IMR-90 (cell line): ENCODE results near the gene SPINT4. TPM values are rescaled to one million over a fixed set of nuclear protein-coding genes. Genes with fewer than 3 reads are reported as not detected.

ENCODE experiments used
- ATAC-seq: fragments of 200-7000 bp; cut with Tn5 transposase; 2 replicates; pipeline ENCODE4 v1.9.1; 2020; ENCODE audit warnings: low read depth, mild to moderate bottlenecking, moderate library complexity
- BruUV-seq: library from RNA; stranded (reverse); fragments of 400-500 nt; replicated peaks from 2 replicates; lab custom pipeline; 2021; lab: Mats Ljungman, UMichigan
- CTCF ChIA-PET: fragments of 300-600 bp; formaldehyde crosslinking; extraction: SDS; loops from one replicate; lab custom pipeline; 2021; ENCODE audit warnings: antibody characterized with exemption; lab: Yijun Ruan, JAX
- POLR2A ChIA-PET: fragments of 300-600 bp; sonication (Branson Sonifier 250); formaldehyde crosslinking; loops from one replicate; lab custom pipeline; 2022; ENCODE audit warnings: antibody characterized with exemption; ENCODE audit not compliant: unreplicated experiment; lab: Charles Lee
- DNase-seq: peaks from one replicate; pipeline ENCODE4 v3.0.0; 2013
- H2AFZ ChIP-seq: replicated peaks from 2 replicates; pipeline ENCODE3; 2013; ENCODE audit warnings: low read length, mild to moderate bottlenecking; ENCODE audit not compliant: poor library complexity
- H2AK5ac ChIP-seq: 2 replicates; pipeline ENCODE4 v1.6.1; 2013; ENCODE audit warnings: low read depth, low read length, inconsistent platforms
- H2AK9ac ChIP-seq: replicated peaks from 2 replicates; pipeline ENCODE3; 2013; ENCODE audit warnings: mild to moderate bottlenecking, low read depth, low read length, moderate library complexity; ENCODE audit not compliant: poor library complexity
- H2BK120ac ChIP-seq: 2 replicates; pipeline ENCODE4 v1.6.1; 2013; ENCODE audit warnings: low read depth, low read length, inconsistent platforms
- H2BK15ac ChIP-seq: 3 replicates; pipeline ENCODE4 v1.6.1; 2013; ENCODE audit warnings: low read depth, low read length, inconsistent platforms
- H2BK20ac ChIP-seq: 2 replicates; pipeline ENCODE4 v1.6.1; 2013; ENCODE audit warnings: low read depth, mild to moderate bottlenecking, inconsistent platforms, low read length, moderate library complexity
- H2BK5ac ChIP-seq: 2 replicates; pipeline ENCODE4 v1.6.1; 2013; ENCODE audit warnings: mild to moderate bottlenecking, low read depth, low read length, inconsistent platforms; ENCODE audit not compliant: poor library complexity, severe bottlenecking
- H3K14ac ChIP-seq: replicated peaks from 2 replicates; pipeline ENCODE4 v1.6.1; 2013; ENCODE audit warnings: low read depth, low read length, inconsistent platforms
- H3K18ac ChIP-seq: 2 replicates; pipeline ENCODE4 v1.6.1; 2013; ENCODE audit warnings: low read depth, low read length, control low read depth
- H3K23ac ChIP-seq: 2 replicates; pipeline ENCODE4 v1.6.1; 2013; ENCODE audit warnings: low read depth, low read length, inconsistent platforms
- H3K27ac ChIP-seq: 2 replicates; pipeline ENCODE4 v1.5.1; 2013; ENCODE audit warnings: mild to moderate bottlenecking, control low read depth, low read length; ENCODE audit not compliant: insufficient read depth
- H3K27me3 ChIP-seq: 2 replicates; pipeline ENCODE4 v1.6.1; 2013; ENCODE audit warnings: low read length; ENCODE audit not compliant: control insufficient read depth, insufficient read depth
- H3K36me3 ChIP-seq: 2 replicates; pipeline ENCODE4 v1.6.1; 2013; ENCODE audit warnings: low read length, mixed read lengths; ENCODE audit not compliant: control insufficient read depth, insufficient read depth
- H3K4ac ChIP-seq: 2 replicates; pipeline ENCODE4 v1.6.1; 2013; ENCODE audit warnings: low read depth, low read length, inconsistent platforms
- H3K4me1 ChIP-seq: 2 replicates; pipeline ENCODE4 v1.6.1; 2013; ENCODE audit warnings: low read length, mixed read lengths; ENCODE audit not compliant: control insufficient read depth, insufficient read depth
- H3K4me2 ChIP-seq: 2 replicates; pipeline ENCODE4 v1.6.1; 2013; ENCODE audit warnings: low read depth, mild to moderate bottlenecking, control low read depth, low read length, moderate library complexity
- H3K4me3 ChIP-seq: 2 replicates; pipeline ENCODE4 v1.5.1; 2013; ENCODE audit warnings: low read depth, mild to moderate bottlenecking, control low read depth, low read length, moderate library complexity; ENCODE audit not compliant: insufficient read depth
- H3K56ac ChIP-seq: 2 replicates; pipeline ENCODE4 v1.6.1; 2013; ENCODE audit warnings: low read length, inconsistent platforms; ENCODE audit not compliant: insufficient read depth; ENCODE audit errors: extremely low read depth
- H3K79me1 ChIP-seq, 2 experiments: 2 replicates each; pipeline ENCODE4 v1.6.1; 2013; ENCODE audit warnings: low read length in 2 of 2, inconsistent platforms in 1 of 2, low read depth in 1 of 2
- H3K9ac ChIP-seq: 2 replicates; pipeline ENCODE4 v1.6.1; 2013; ENCODE audit warnings: low read depth, low read length, control low read depth
- H3K9me1 ChIP-seq: 2 replicates; pipeline ENCODE4 v1.6.1; 2013; ENCODE audit warnings: low read length, inconsistent platforms; ENCODE audit not compliant: insufficient read depth
- H3K9me3 ChIP-seq: 2 replicates; pipeline ENCODE4 v1.6.1; 2013; ENCODE audit warnings: low read length; ENCODE audit not compliant: control insufficient read depth, insufficient read depth
- H4K20me1 ChIP-seq: 2 replicates; pipeline ENCODE4 v1.6.1; 2013; ENCODE audit warnings: low read length, inconsistent platforms; ENCODE audit not compliant: insufficient read depth
- H4K5ac ChIP-seq: 2 replicates; pipeline ENCODE4 v1.6.1; 2013; ENCODE audit warnings: mild to moderate bottlenecking, low read depth, low read length, control low read depth
- H4K8ac ChIP-seq, 2 experiments: 2 replicates each; pipeline ENCODE4 v1.6.1; 2013; ENCODE audit warnings: low read depth in 2 of 2, low read length in 2 of 2, control low read depth in 1 of 2, inconsistent platforms in 1 of 2
- H4K91ac ChIP-seq: 2 replicates; pipeline ENCODE4 v1.6.1; 2013; ENCODE audit warnings: low read depth, low read length, inconsistent platforms; ENCODE audit not compliant: insufficient read depth
- BHLHE40 ChIP-seq: fragments of 150-350 bp; IDR thresholded peaks from 2 replicates; pipeline ENCODE4 v1.6.1; 2016; ENCODE audit warnings: mild to moderate bottlenecking, low read depth, low read length
- CEBPB ChIP-seq: IDR thresholded peaks from 2 replicates; pipeline ENCODE4 v1.6.1; 2012; ENCODE audit warnings: low read depth, low read length, improper control_type of control experiment
- FOS ChIP-seq: fragments of 150-350 bp; IDR thresholded peaks from 2 replicates; pipeline ENCODE4 v1.6.1; 2016; ENCODE audit warnings: low read depth, low read length
- MAZ ChIP-seq: IDR thresholded peaks from 2 replicates; pipeline ENCODE4 v1.6.1; 2012; ENCODE audit warnings: low read depth, mild to moderate bottlenecking, low read length, improper control_type of control experiment, moderate library complexity, borderline replicate concordance
- MXI1 ChIP-seq: IDR thresholded peaks from 2 replicates; pipeline ENCODE4 v1.6.1; 2012; ENCODE audit warnings: low read depth, mild to moderate bottlenecking, low read length, moderate library complexity, borderline replicate concordance
- NFE2L2 ChIP-seq: fragments of 150-350 bp; IDR thresholded peaks from 2 replicates; pipeline ENCODE4 v1.6.1; 2016; ENCODE audit warnings: low read depth, mild to moderate bottlenecking, low read length
- RCOR1 ChIP-seq: IDR thresholded peaks from 2 replicates; pipeline ENCODE4 v1.6.1; 2012; ENCODE audit warnings: mild to moderate bottlenecking, low read length, improper control_type of control experiment; ENCODE audit not compliant: insufficient replicate concordance
- SMC3 ChIP-seq: fragments of 150-350 bp; IDR thresholded peaks from 2 replicates; pipeline ENCODE4 v1.6.1; 2016; ENCODE audit warnings: low read depth, mild to moderate bottlenecking, antibody characterized with exemption, low read length, moderate library complexity
- WGBS, 2 experiments: methylation state at CpG; one replicate each; pipeline versions ENCODE4 v1.1.5 to v1.1.7; 2013; ENCODE audit warnings: missing lambda C conversion rate in 2 of 2; ENCODE audit not compliant: insufficient read length in 1 of 2; ENCODE audit errors: extremely low coverage in 2 of 2; 5-methylcytosine and 5-hydroxymethylcytosine counted together
- dilution Hi-C: fragments of 300-500 bp; cut with HindIII; formaldehyde crosslinking; loops from one replicate; pipeline ENCODE4 v1.14.3; 2018; ENCODE audit warnings: low sequenced_read_pairs; ENCODE audit not compliant: unreplicated experiment
- in situ Hi-C: fragments of 300-500 bp; cut with MboI; formaldehyde crosslinking; loops from 3 replicates; pipeline ENCODE4 v1.14.3; 2019; ENCODE audit warnings: low sequenced_read_pairs, inconsistent platforms, mixed read lengths
- intact Hi-C: fragments of 100-400 bp; cut with micrococcal nuclease; formaldehyde crosslinking; loops from 2 replicates; pipeline ENCODE4 v1.10.0; 2022
- polyA plus RNA-seq, 3 experiments: library from polyadenylated mRNA; depleted of rRNA; stranded (reverse); fragments of >200 nt; gene quantifications; 2 replicates each; pipeline ENCODE4 v1.2.3, GENCODE V29; 2012; ENCODE audit warnings: low replicate concordance in 1 of 3
- total RNA-seq: library from RNA; depleted of rRNA; stranded (reverse); fragments of >200 nt; gene quantifications from 2 replicates; pipeline ENCODE4 v1.2.3, GENCODE V29; 2012

SPINT4 gene
- total and polyA plus RNA-seq, 2 of the 4 experiments (the other 2 are of a cell fraction) = not detected

DNA sequence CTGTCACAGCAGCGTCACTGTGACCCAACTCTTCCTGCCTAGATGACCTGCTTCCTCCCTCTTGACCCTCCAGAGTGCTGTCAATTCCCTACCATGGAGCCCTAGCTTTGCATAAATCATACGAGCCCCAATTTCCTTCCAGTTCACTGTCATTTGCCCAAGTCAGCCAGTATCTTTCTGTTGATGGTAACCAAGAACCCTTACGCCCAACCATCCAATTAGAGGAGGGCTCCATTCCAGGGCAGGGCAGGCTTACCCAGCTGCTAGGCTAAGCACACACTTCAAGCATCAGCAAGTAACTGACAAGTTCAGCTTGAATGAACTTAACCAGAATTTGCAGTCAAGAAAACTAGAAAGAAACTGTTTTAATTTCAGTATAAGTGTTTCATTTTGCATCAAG lies 43.8 kb downstream of the SPINT4 start:
- in situ Hi-C loops (loop anchor here (25.0 kb wide), 1 partner anchor 229 kb away; the partner anchor contains the start of genes EPPIN and WFDC6), dilution Hi-C loops (no loop called here), intact Hi-C loops (no loop called here)
- H2BK20ac ChIP-seq = no peak overlapping the region
- H3K14ac ChIP-seq = no peak overlapping the region
- no peak overlapping the region for H2AK5ac ChIP-seq
- TF ChIP-seq RCOR1 (no peak), BHLHE40 (no peak), MAZ (no peak), MXI1 (no peak), SMC3 (no peak), FOS (no peak), NFE2L2 (no peak), CEBPB (no peak)
- H2BK15ac ChIP-seq = no peak overlapping the region
- H3K27me3 ChIP-seq = peaks cover 14% of the 10 kb centered on the region
- H3K18ac ChIP-seq = no peak overlapping the region
- no peak overlapping the region for H3K4me3 ChIP-seq
- no CpG with 5 or more reads among the region's 3 CpGs for WGBS, 2 experiments
- no peak overlapping the region for H3K56ac ChIP-seq
- H2BK5ac ChIP-seq = no peak overlapping the region
- H3K9ac ChIP-seq = no peak overlapping the region
- H3K4me1 ChIP-seq = no peaks in the 10 kb centered on the region
- no peak overlapping the region for H4K91ac ChIP-seq
- ATAC-seq (no peak), DNase-seq (no peak)
- H4K5ac ChIP-seq = no peak overlapping the region
- no peaks in the 10 kb centered on the region for H3K79me1 ChIP-seq
- no peaks in the 10 kb centered on the region for H3K9me1 ChIP-seq
- H3K23ac ChIP-seq = no peak overlapping the region
- no peak overlapping the region for H2AK9ac ChIP-seq
- H2BK120ac ChIP-seq = no peak overlapping the region
- H3K27ac ChIP-seq = no peak overlapping the region
- H3K9me3 ChIP-seq = no peaks in the 10 kb centered on the region
- no peak overlapping the region for H3K4me2 ChIP-seq
- BruUV-seq = no TSS peak
- ChIA-PET CTCF (no interaction called here), POLR2A (no interaction called here)
- H4K8ac ChIP-seq = no peak overlapping the region
- no peak overlapping the region for H3K4ac ChIP-seq
- H2AFZ ChIP-seq = no peak overlapping the region
- H4K20me1 ChIP-seq = no peaks in the 10 kb centered on the region
- no peaks in the 10 kb centered on the region for H3K36me3 ChIP-seq
